B cell (primary cell): ENCODE measurements around the gene RING1. TPM values are rescaled to one million over a fixed set of nuclear protein-coding genes. Genes with fewer than 3 reads are reported as not detected.

Experiments
- ATAC-seq: fragments of 200-7000 bp; cut with Tn5 transposase; one replicate; pipeline ENCODE4 v1.10.0; 2021; ENCODE audit warnings: low read depth, mild to moderate bottlenecking, moderate number of reproducible peaks, moderate library complexity
- CTCF ChIA-PET: fragments of 350-600 bp; sonication (Branson Sonifier 250); formaldehyde crosslinking; loops from one replicate; lab custom pipeline; 2021; ENCODE audit warnings: antibody characterized with exemption, inconsistent platforms; lab: Charles Lee
- POLR2A ChIA-PET: fragments of 350-600 bp; sonication (Branson Sonifier 250); formaldehyde crosslinking; loops from one replicate; lab custom pipeline; 2021; ENCODE audit warnings: antibody characterized with exemption; lab: Charles Lee
- DNase-seq: peaks from one replicate; pipeline ENCODE4 v3.0.0; 2013
- H2AFZ ChIP-seq: 2 replicates; pipeline ENCODE4 v1.6.1; 2012; ENCODE audit warnings: mild to moderate bottlenecking, low read depth, low read length; ENCODE audit not compliant: insufficient read depth, poor library complexity, severe bottlenecking
- H3K27ac ChIP-seq, 2 donors: 1 replicate in 1 of 2; 2 replicates in 1 of 2; pipeline ENCODE4 v1.5.1; 2012 to 2013; ENCODE audit warnings: low read length in 2 of 2, mild to moderate bottlenecking in 2 of 2, moderate library complexity in 1 of 2
- H3K27me3 ChIP-seq, 4 experiments: fragments of 200-600 bp in 1 of 4; sonication (generic) in 1 of 4; replicated peaks in 1 of 4; 1 replicate in 2 of 4; 2 replicates in 2 of 4; pipeline versions ENCODE4 v1.6.1 to v1.7.0; 2013 to 2016; ENCODE audit warnings: low read length in 3 of 4, mild to moderate bottlenecking in 2 of 4, mixed read lengths in 1 of 4, moderate library complexity in 1 of 4; ENCODE audit not compliant: insufficient read depth in 4 of 4, control insufficient read depth in 3 of 4; ENCODE audit errors: control extremely low read depth in 1 of 4
- H3K36me3 ChIP-seq, 2 experiments: replicated peaks in 1 of 2; 1 replicate in 1 of 2; 2 replicates in 1 of 2; pipeline versions ENCODE4 v1.6.1 to v1.7.1; 2013; ENCODE audit warnings: low read length in 1 of 2; ENCODE audit not compliant: insufficient read depth in 2 of 2, control insufficient read depth in 1 of 2; ENCODE audit errors: control extremely low read depth in 1 of 2, extremely low read depth in 1 of 2
- H3K4me1 ChIP-seq, 2 donors: fragments of 200-600 bp in 1 of 2; sonication (generic) in 1 of 2; 1 replicate in 1 of 2; 2 replicates in 1 of 2; pipeline versions ENCODE4 v1.5.1 to v1.6.1; 2013 to 2017; ENCODE audit warnings: low read length in 2 of 2; ENCODE audit not compliant: control insufficient read depth in 2 of 2, insufficient read depth in 2 of 2
- H3K4me2 ChIP-seq: replicated peaks from 2 replicates; pipeline ENCODE3; 2012; ENCODE audit warnings: mild to moderate bottlenecking, low read depth, low read length; ENCODE audit not compliant: poor library complexity, severe bottlenecking
- H3K4me3 ChIP-seq, 5 experiments: fragments of 200-600 bp in 1 of 5; sonication (generic) in 1 of 5; 1 replicate in 3 of 5; 2 replicates in 2 of 5; pipeline versions ENCODE4 v1.5.1 to v1.7.0; 2011 to 2016; ENCODE audit warnings: low read length in 4 of 5, mild to moderate bottlenecking in 4 of 5, low read depth in 2 of 5, control low read depth in 1 of 5, moderate library complexity in 1 of 5; ENCODE audit not compliant: insufficient read depth in 1 of 5; ENCODE audit errors: control extremely low read depth in 1 of 5, extremely low read depth in 1 of 5
- H3K79me2 ChIP-seq: fragments of 200-600 bp; sonication (generic); one replicate; pipeline ENCODE4 v1.6.0; 2016; ENCODE audit warnings: low read length; ENCODE audit not compliant: control insufficient read depth, insufficient read depth
- H3K9ac ChIP-seq: fragments of 200-600 bp; sonication (generic); 2 replicates; pipeline ENCODE4 v1.6.1; 2017; ENCODE audit warnings: mild to moderate bottlenecking, low read length, moderate library complexity
- H3K9me3 ChIP-seq, 3 donors: one replicate each; pipeline versions ENCODE4 v1.6.1 to v1.7.1; 2013; ENCODE audit warnings: low read length in 2 of 3; ENCODE audit not compliant: control insufficient read depth in 2 of 3, insufficient read depth in 1 of 3; ENCODE audit errors: control extremely low read depth in 1 of 3
- H4K20me1 ChIP-seq: 2 replicates; pipeline ENCODE4 v1.6.0; 2012; ENCODE audit warnings: mild to moderate bottlenecking, low read length; ENCODE audit not compliant: insufficient read depth, control insufficient read depth, poor library complexity, severe bottlenecking
- H3K27ac Mint-ChIP-seq: one replicate; pipeline ENCODE4 v1.8.0; 2021; ENCODE audit warnings: mixed read lengths
- H3K27me3 Mint-ChIP-seq: one replicate; pipeline ENCODE4 v1.8.0; 2021; ENCODE audit warnings: mixed read lengths
- H3K4me1 Mint-ChIP-seq: one replicate; pipeline ENCODE4 v1.8.0; 2021; ENCODE audit warnings: mixed read lengths
- H3K4me3 Mint-ChIP-seq: one replicate; pipeline ENCODE4 v1.8.0; 2021; ENCODE audit warnings: mixed read lengths
- H3K9me3 Mint-ChIP-seq: one replicate; pipeline ENCODE4 v1.8.0; 2022; ENCODE audit warnings: mixed read lengths; ENCODE audit not compliant: insufficient read depth
- EZH2 ChIP-seq: IDR thresholded peaks from 2 replicates; pipeline ENCODE4 v1.6.1; 2012; ENCODE audit warnings: borderline replicate concordance, low read depth, mild to moderate bottlenecking, moderate library complexity, low read length; ENCODE audit not compliant: insufficient read depth, poor library complexity, severe bottlenecking
- WGBS: methylation state at CpG from one replicate; pipeline ENCODE4 v1.1.5; 2013; ENCODE audit warnings: missing lambda C conversion rate; ENCODE audit not compliant: insufficient coverage; 5-methylcytosine and 5-hydroxymethylcytosine counted together
- intact Hi-C: fragments of 100-400 bp; cut with micrococcal nuclease; formaldehyde crosslinking; loops from one replicate; pipeline ENCODE4 v1.10.0; 2022
- polyA plus RNA-seq: library from polyadenylated mRNA; depleted of rRNA; stranded (reverse); fragments of >200 nt; gene quantifications from 2 replicates; pipeline ENCODE4 v1.2.3, GENCODE V29; 2012
- total RNA-seq, 2 donors: library from RNA; stranded (reverse); fragments of 120-200 nt in 1 of 2; gene quantifications; 1 replicate in 1 of 2; 2 replicates in 1 of 2; pipeline versions ENCODE4 v1.2.3 to v1.2.4, GENCODE V29; 2013 to 2022
- TF ChIP-seq, protein P1 (sequence below): fragments of 200-600 bp; IDR thresholded peaks from one replicate; pipeline ENCODE4 v1.8.0; 2022; ENCODE audit warnings: antibody characterized with exemption, mild to moderate bottlenecking

Gene RING1
- total and polyA plus RNA-seq, 2 donors (not counting 1 experiment from before 2014, with no cell fraction given), result 37.1 to 44.2 TPM

DNA sequence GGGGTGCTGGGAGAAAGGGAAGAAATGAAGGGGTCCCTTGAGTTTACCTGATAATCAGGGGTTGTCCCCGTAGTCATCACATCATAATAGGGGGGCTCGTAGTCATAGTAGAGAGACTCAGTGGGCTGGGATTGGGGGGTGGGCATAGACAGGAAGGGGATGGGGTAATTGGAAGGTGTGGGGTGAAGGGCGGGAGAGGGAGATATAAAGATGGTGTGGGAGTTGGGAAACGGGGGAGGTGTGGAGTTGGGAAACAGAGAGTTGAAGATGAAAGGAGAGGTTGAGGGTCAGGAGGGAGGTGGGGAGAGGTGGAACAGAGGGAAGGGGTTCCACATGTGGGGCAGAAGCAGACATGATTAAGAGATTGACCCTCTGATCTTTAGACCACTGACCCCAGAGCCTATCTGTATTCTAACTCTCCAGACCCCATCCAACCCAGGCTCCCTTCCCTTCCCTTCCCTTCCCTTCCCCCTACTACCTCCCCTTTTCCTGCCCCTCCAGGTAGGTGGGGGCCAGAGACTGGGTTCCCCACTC is 22.6 kb upstream of the RING1 start:
- WGBS, result 90% methylated on average over 4 of the region's 4 CpGs
- POLR2A ChIA-PET, result no interaction called here

DNA sequence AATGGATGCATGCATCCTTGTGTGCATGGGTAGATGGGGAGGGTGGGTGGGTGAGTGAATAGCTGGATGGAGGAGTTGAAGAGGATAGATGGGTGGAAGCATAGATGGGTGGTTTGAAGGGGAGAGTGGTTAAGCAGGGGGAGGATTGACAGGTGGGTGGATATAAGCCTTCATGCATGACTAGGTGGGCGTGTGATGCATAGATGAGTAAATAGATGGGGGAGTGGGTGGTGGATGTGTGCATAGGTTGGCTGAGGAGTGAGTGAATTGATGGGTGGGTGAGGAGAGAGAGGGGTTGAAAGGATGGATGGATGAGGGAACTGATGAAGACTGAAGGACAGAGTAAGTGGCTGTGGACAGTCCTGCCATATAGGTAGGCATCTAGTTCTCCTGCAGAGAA is 20.5 kb upstream of the RING1 start:
- Histone ChIP-seq H3K9ac (no peak overlapping the region), H3K27me3 (peaks cover 0 to 66% (median 19%) of the 10 kb centered on the region in 4 experiments), H3K4me3 (no peak overlapping the region), H4K20me1 (no peaks in the 10 kb centered on the region), H2AFZ (no peak overlapping the region), H3K79me2 (no peaks in the 10 kb centered on the region), H3K4me2 (no peak overlapping the region), H3K4me1 (peaks cover 27 to 28% of the 10 kb centered on the region in 2 donors), H3K27ac (no peak overlapping the region), H3K36me3 (no peaks in the 10 kb centered on the region), H3K9me3 (peaks cover 0 to 19% (median 5%) of the 10 kb centered on the region in 3 donors)
- Mint-ChIP-seq H3K27me3 (peaks cover 49% of the 10 kb centered on the region), H3K4me3 (no peak overlapping the region), H3K9me3 (peaks cover 10% of the 10 kb centered on the region), H3K4me1 (peaks cover 28% of the 10 kb centered on the region), H3K27ac (no peak overlapping the region)
- CTCF ChIA-PET, result interaction anchor here (2.7 kb wide), 1 partner anchor 9 kb away, joined by 8 read pairs; no protein-coding TSS in a partner anchor
- ATAC-seq, result no peak
- 58% methylated on average over 1 of the region's 1 CpG for WGBS
- POLR2A ChIA-PET, result no interaction called here
- DNase-seq, result no peak
- intact Hi-C loops, result no loop called here
- TF ChIP-seq, protein P1, sequence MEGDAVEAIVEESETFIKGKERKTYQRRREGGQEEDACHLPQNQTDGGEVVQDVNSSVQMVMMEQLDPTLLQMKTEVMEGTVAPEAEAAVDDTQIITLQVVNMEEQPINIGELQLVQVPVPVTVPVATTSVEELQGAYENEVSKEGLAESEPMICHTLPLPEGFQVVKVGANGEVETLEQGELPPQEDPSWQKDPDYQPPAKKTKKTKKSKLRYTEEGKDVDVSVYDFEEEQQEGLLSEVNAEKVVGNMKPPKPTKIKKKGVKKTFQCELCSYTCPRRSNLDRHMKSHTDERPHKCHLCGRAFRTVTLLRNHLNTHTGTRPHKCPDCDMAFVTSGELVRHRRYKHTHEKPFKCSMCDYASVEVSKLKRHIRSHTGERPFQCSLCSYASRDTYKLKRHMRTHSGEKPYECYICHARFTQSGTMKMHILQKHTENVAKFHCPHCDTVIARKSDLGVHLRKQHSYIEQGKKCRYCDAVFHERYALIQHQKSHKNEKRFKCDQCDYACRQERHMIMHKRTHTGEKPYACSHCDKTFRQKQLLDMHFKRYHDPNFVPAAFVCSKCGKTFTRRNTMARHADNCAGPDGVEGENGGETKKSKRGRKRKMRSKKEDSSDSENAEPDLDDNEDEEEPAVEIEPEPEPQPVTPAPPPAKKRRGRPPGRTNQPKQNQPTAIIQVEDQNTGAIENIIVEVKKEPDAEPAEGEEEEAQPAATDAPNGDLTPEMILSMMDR, result no peak
- no peak for TF ChIP-seq EZH2

More for the DNA sequence above, 22.6 kb upstream of the RING1 start:
- Histone ChIP-seq H3K9me3 (peaks cover 0 to 16% (median 5%) of the 10 kb centered on the region in 3 donors), H3K4me3 (no peak overlapping the region), H3K9ac (no peak overlapping the region), H3K4me2 (no peak overlapping the region), H3K27me3 (peaks cover 0 to 48% (median 9%) of the 10 kb centered on the region in 4 experiments), H3K4me1 (peaks cover 14 to 15% of the 10 kb centered on the region in 2 donors), H3K36me3 (no peaks in the 10 kb centered on the region), H2AFZ (no peak overlapping the region), H3K79me2 (no peaks in the 10 kb centered on the region), H3K27ac (no peak overlapping the region), H4K20me1 (no peaks in the 10 kb centered on the region)
- Mint-ChIP-seq H3K27ac (no peak overlapping the region), H3K4me1 (peaks cover 18% of the 10 kb centered on the region), H3K9me3 (peaks cover 12% of the 10 kb centered on the region), H3K4me3 (no peak overlapping the region), H3K27me3 (peaks cover 43% of the 10 kb centered on the region)
- ATAC-seq (no peak), DNase-seq (no peak)
- CTCF ChIA-PET, result interaction anchor here (2.7 kb wide), 1 partner anchor 11 kb away, joined by 8 read pairs; no protein-coding TSS in a partner anchor
- TF ChIP-seq, protein P1, result no peak
- TF ChIP-seq EZH2, result no peak
- intact Hi-C loops, result no loop called here
